WTC11 (cell line): ENCODE data around the gene UNC79. TPM values are rescaled to one million over a fixed set of nuclear protein-coding genes. Genes with fewer than 3 reads are reported as not detected.

Experiments used
- ATAC-seq: fragments of 200-7000 bp; cut with Tn5 transposase; 2 replicates; pipeline ENCODE4 v1.10.0; 2021; ENCODE audit warnings: mild to moderate bottlenecking, moderate library complexity
- CTCF ChIA-PET: fragments of 300-600 bp; sonication (Branson Sonifier 250); formaldehyde crosslinking; loops from one replicate; lab custom pipeline; 2021; ENCODE audit warnings: antibody characterized with exemption; lab: Charles Lee
- POLR2A ChIA-PET: fragments of 350-600 bp; sonication (Branson Sonifier 250); formaldehyde crosslinking; loops from one replicate; lab custom pipeline; 2021; ENCODE audit warnings: antibody characterized with exemption; lab: Charles Lee
- DNase-seq: peaks from one replicate; pipeline ENCODE4 v3.0.0; 2021; ENCODE audit warnings: low spot score
- H3K27ac Mint-ChIP-seq: 2 replicates; pipeline ENCODE4 v1.8.0; 2021; ENCODE audit warnings: mixed read lengths
- H3K27me3 Mint-ChIP-seq: 2 replicates; pipeline ENCODE4 v1.8.0; 2021; ENCODE audit warnings: low read depth, mild to moderate bottlenecking, moderate library complexity, mixed read lengths
- H3K36me3 Mint-ChIP-seq: 2 replicates; pipeline ENCODE4 v1.8.0; 2021; ENCODE audit warnings: mixed read lengths
- H3K4me1 Mint-ChIP-seq: 2 replicates; pipeline ENCODE4 v1.8.0; 2022; ENCODE audit warnings: mixed read lengths
- H3K4me3 Mint-ChIP-seq: 2 replicates; pipeline ENCODE4 v1.8.0; 2021; ENCODE audit warnings: mild to moderate bottlenecking, moderate library complexity, mixed read lengths
- H3K9me3 Mint-ChIP-seq: 2 replicates; pipeline ENCODE4 v1.8.0; 2021; ENCODE audit warnings: mixed read lengths
- ATF1 ChIP-seq: sonication (generic); formaldehyde crosslinking; IDR thresholded peaks from 2 replicates; pipeline ENCODE4 v1.8.1; 2023; ENCODE audit warnings: mild to moderate bottlenecking, moderate library complexity, missing genetic modification reagents
- GRHL2 ChIP-seq: fragments of 250-450 bp; sonication (Bioruptor Pico); IDR thresholded peaks from 2 replicates; pipeline ENCODE4 v1.8.0; 2022; ENCODE audit warnings: mild to moderate bottlenecking, moderate library complexity; ENCODE audit not compliant: insufficient replicate concordance, severe bottlenecking
- GTF2I ChIP-seq: fragments of 250-450 bp; sonication (Bioruptor Pico); conservative IDR thresholded peaks from 2 replicates; pipeline ENCODE4 v1.4.0; 2021; ENCODE audit warnings: mild to moderate bottlenecking
- KAT7 ChIP-seq: sonication (generic); formaldehyde crosslinking; IDR thresholded peaks from 2 replicates; pipeline ENCODE4 v1.8.1; 2023; ENCODE audit warnings: missing genetic modification reagents, mild to moderate bottlenecking, borderline replicate concordance
- NFATC4 ChIP-seq: fragments of 250-450 bp; sonication (Bioruptor Pico); IDR thresholded peaks from 2 replicates; pipeline ENCODE4 v1.9.0; 2021; ENCODE audit warnings: mild to moderate bottlenecking
- NFYB ChIP-seq: sonication (generic); formaldehyde crosslinking; conservative IDR thresholded peaks from 2 replicates; pipeline ENCODE4 v1.8.0; 2022; ENCODE audit warnings: low read depth, missing genetic modification reagents
- NR3C1 ChIP-seq: sonication (generic); formaldehyde crosslinking; conservative IDR thresholded peaks from 2 replicates; pipeline ENCODE4 v1.8.1; 2023; ENCODE audit warnings: low read depth, mild to moderate bottlenecking, missing genetic modification reagents
- SMAD4 ChIP-seq: sonication (generic); formaldehyde crosslinking; IDR thresholded peaks from 2 replicates; pipeline ENCODE4 v1.8.0; 2022; ENCODE audit warnings: mild to moderate bottlenecking, missing genetic modification reagents
- TEAD4 ChIP-seq: sonication (generic); formaldehyde crosslinking; IDR thresholded peaks from 2 replicates; pipeline ENCODE4 v1.8.0; 2022; ENCODE audit warnings: mild to moderate bottlenecking, missing genetic modification reagents
- ZNF396 ChIP-seq: fragments of 250-450 bp; sonication (Bioruptor Pico); IDR thresholded peaks from 2 replicates; pipeline ENCODE4 v1.8.0; 2021; ENCODE audit warnings: mild to moderate bottlenecking, moderate library complexity, borderline replicate concordance
- total RNA-seq: library from RNA; stranded (reverse); gene quantifications from 3 replicates; pipeline ENCODE4 v1.2.3, GENCODE V29; 2021
- TF ChIP-seq, protein P1 (sequence below): sonication (generic); formaldehyde crosslinking; IDR thresholded peaks from 2 replicates; pipeline ENCODE4 v1.8.1; 2022; ENCODE audit warnings: mild to moderate bottlenecking, missing genetic modification reagents, moderate library complexity, borderline replicate concordance
- TF ChIP-seq, protein P2 (sequence below): sonication (generic); formaldehyde crosslinking; IDR thresholded peaks from 2 replicates; pipeline ENCODE4 v1.8.1; 2023; ENCODE audit warnings: mild to moderate bottlenecking, missing genetic modification reagents, moderate library complexity
- TF ChIP-seq, protein P3 (sequence below): sonication (generic); formaldehyde crosslinking; IDR thresholded peaks from 2 replicates; pipeline ENCODE4 v1.8.1; 2022; ENCODE audit warnings: mild to moderate bottlenecking, moderate library complexity, missing genetic modification reagents
- TF ChIP-seq, protein P4 (sequence below): sonication (generic); formaldehyde crosslinking; IDR thresholded peaks from 2 replicates; pipeline ENCODE4 v1.8.0; 2022; ENCODE audit warnings: mild to moderate bottlenecking, missing genetic modification reagents
- TF ChIP-seq, protein P5 (sequence below): sonication (generic); formaldehyde crosslinking; IDR thresholded peaks from 2 replicates; pipeline ENCODE4 v1.8.0; 2022; ENCODE audit warnings: mild to moderate bottlenecking, missing genetic modification reagents
- TF ChIP-seq, protein P6 (sequence below): sonication (generic); formaldehyde crosslinking; IDR thresholded peaks from 2 replicates; pipeline ENCODE4 v1.8.1; 2023; ENCODE audit warnings: mild to moderate bottlenecking, missing genetic modification reagents, borderline replicate concordance

The UNC79 gene
- total RNA-seq, 1 experiment from 2014 or later, result 2.1 TPM

DNA sequence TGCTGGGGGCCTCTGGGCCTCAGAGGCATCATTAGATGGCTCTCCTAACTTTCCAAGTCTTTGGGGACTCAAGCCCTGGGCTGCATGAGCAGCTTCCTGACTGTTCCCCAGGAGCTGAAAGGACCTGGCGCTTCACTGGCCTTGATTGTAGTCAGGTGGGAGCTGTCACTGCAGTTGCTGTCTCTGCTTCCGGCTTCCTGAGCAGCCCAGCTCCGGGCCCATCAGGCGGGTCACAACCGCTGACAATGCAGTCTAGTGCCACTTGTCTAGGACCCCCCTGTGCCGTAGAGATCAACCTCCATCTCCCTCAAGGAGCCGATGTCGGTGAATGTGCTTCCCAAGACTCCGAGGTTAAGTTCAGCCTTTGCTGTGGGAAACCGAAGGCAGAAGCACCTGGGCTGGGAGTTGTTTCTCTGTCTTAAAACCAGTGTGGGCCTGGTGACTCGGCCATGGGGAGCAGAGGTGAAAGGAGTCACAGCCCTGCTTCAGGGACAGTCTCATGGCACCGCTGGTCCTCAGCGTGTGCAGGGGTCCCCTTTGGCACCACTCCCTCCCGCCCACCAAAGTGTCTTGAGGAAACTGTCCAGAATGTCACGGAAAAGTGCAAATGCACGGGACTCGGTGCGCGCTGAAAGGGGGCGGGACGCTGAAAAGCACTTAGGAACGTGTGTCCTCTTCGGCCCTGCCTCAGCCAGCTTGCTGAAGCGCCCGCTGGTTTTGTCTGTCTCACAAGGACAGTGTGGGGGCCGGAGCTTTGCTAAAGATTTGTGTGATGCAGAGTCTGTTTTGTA is 312.7 kb downstream of the UNC79 start:
- POLR2A ChIA-PET, result no interaction called here
- Mint-ChIP-seq H3K4me3 (no peak overlapping the region), H3K27me3 (no peaks in the 10 kb centered on the region), H3K27ac (no peak overlapping the region), H3K9me3 (no peaks in the 10 kb centered on the region), H3K4me1 (peaks cover 22% of the 10 kb centered on the region), H3K36me3 (no peaks in the 10 kb centered on the region)
- DNase-seq (no peak), ATAC-seq (no peak)
- CTCF ChIA-PET, result no interaction called here
- TF ChIP-seq TEAD4 (CRISPR knock-in tag), result no peak
- TF ChIP-seq GTF2I (CRISPR knock-in tag), result no peak
- TF ChIP-seq ATF1 (CRISPR knock-in tag), result no peak
- TF ChIP-seq, protein P1, sequence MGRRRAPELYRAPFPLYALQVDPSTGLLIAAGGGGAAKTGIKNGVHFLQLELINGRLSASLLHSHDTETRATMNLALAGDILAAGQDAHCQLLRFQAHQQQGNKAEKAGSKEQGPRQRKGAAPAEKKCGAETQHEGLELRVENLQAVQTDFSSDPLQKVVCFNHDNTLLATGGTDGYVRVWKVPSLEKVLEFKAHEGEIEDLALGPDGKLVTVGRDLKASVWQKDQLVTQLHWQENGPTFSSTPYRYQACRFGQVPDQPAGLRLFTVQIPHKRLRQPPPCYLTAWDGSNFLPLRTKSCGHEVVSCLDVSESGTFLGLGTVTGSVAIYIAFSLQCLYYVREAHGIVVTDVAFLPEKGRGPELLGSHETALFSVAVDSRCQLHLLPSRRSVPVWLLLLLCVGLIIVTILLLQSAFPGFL (CRISPR knock-in tag), result no peak
- TF ChIP-seq, protein P2, sequence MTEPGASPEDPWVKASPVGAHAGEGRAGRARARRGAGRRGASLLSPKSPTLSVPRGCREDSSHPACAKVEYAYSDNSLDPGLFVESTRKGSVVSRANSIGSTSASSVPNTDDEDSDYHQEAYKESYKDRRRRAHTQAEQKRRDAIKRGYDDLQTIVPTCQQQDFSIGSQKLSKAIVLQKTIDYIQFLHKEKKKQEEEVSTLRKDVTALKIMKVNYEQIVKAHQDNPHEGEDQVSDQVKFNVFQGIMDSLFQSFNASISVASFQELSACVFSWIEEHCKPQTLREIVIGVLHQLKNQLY (CRISPR knock-in tag), result no peak
- no peak for TF ChIP-seq NFYB (CRISPR knock-in tag)
- TF ChIP-seq SMAD4 (CRISPR knock-in tag), result no peak
- TF ChIP-seq NFATC4, result no peak
- TF ChIP-seq NR3C1, result no peak
- no peak for TF ChIP-seq GRHL2 (CRISPR knock-in tag)
- no peak for TF ChIP-seq ZNF396 (CRISPR knock-in tag)
- TF ChIP-seq, protein P3, sequence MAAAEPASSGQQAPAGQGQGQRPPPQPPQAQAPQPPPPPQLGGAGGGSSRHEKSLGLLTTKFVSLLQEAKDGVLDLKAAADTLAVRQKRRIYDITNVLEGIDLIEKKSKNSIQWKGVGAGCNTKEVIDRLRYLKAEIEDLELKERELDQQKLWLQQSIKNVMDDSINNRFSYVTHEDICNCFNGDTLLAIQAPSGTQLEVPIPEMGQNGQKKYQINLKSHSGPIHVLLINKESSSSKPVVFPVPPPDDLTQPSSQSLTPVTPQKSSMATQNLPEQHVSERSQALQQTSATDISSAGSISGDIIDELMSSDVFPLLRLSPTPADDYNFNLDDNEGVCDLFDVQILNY (CRISPR knock-in tag), result no peak

DNA sequence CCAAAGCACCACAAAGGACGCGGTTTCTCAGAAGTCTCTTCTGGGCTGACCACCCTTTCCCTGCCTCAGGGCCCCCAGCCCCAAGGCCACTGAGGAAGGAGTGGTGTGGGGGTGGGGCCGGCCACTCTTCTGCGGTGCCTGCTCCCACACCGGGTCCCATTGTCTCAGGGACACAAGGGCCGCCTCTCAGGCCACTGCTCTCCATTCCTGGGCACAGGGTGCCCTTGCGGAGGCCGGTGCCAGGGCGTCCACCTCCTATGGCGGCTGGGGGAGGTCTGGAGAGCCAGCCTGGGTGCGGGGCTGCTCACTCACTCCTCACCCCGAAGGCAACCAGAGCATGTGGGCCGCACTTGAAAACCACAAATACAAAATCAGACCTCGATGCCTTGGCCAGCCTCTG is 313.4 kb downstream of the UNC79 start:
- POLR2A ChIA-PET, result no interaction called here
- no peaks in the 10 kb centered on the region for H3K27me3 Mint-ChIP-seq
- no peak overlapping the region for H3K27ac Mint-ChIP-seq
- no peak for ATAC-seq
- TF ChIP-seq, protein P4, sequence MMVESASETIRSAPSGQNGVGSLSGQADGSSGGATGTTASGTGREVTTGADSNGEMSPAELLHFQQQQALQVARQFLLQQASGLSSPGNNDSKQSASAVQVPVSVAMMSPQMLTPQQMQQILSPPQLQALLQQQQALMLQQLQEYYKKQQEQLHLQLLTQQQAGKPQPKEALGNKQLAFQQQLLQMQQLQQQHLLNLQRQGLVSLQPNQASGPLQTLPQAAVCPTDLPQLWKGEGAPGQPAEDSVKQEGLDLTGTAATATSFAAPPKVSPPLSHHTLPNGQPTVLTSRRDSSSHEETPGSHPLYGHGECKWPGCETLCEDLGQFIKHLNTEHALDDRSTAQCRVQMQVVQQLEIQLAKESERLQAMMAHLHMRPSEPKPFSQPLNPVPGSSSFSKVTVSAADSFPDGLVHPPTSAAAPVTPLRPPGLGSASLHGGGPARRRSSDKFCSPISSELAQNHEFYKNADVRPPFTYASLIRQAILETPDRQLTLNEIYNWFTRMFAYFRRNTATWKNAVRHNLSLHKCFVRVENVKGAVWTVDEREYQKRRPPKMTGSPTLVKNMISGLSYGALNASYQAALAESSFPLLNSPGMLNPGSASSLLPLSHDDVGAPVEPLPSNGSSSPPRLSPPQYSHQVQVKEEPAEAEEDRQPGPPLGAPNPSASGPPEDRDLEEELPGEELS (CRISPR knock-in tag), result no peak
- TF ChIP-seq NFATC4 (no peak), KAT7 (CRISPR knock-in tag) (no peak)
- TF ChIP-seq, protein P5, sequence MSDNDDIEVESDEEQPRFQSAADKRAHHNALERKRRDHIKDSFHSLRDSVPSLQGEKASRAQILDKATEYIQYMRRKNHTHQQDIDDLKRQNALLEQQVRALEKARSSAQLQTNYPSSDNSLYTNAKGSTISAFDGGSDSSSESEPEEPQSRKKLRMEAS (CRISPR knock-in tag), result no peak
- TF ChIP-seq, protein P6, sequence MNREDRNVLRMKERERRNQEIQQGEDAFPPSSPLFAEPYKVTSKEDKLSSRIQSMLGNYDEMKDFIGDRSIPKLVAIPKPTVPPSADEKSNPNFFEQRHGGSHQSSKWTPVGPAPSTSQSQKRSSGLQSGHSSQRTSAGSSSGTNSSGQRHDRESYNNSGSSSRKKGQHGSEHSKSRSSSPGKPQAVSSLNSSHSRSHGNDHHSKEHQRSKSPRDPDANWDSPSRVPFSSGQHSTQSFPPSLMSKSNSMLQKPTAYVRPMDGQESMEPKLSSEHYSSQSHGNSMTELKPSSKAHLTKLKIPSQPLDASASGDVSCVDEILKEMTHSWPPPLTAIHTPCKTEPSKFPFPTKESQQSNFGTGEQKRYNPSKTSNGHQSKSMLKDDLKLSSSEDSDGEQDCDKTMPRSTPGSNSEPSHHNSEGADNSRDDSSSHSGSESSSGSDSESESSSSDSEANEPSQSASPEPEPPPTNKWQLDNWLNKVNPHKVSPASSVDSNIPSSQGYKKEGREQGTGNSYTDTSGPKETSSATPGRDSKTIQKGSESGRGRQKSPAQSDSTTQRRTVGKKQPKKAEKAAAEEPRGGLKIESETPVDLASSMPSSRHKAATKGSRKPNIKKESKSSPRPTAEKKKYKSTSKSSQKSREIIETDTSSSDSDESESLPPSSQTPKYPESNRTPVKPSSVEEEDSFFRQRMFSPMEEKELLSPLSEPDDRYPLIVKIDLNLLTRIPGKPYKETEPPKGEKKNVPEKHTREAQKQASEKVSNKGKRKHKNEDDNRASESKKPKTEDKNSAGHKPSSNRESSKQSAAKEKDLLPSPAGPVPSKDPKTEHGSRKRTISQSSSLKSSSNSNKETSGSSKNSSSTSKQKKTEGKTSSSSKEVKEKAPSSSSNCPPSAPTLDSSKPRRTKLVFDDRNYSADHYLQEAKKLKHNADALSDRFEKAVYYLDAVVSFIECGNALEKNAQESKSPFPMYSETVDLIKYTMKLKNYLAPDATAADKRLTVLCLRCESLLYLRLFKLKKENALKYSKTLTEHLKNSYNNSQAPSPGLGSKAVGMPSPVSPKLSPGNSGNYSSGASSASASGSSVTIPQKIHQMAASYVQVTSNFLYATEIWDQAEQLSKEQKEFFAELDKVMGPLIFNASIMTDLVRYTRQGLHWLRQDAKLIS (CRISPR knock-in tag), result no peak
- TF ChIP-seq, all 79 proteins: peak for 0
- H3K4me3 Mint-ChIP-seq, result no peak overlapping the region
- CTCF ChIA-PET, result interaction anchor here (1.1 to 1.5 kb wide), 2 partner anchors 32 to 89 kb away, joined by 4 read pairs; no protein-coding TSS in a partner anchor
- H3K36me3 Mint-ChIP-seq, result no peaks in the 10 kb centered on the region; the same call in 1 of the 2 replicates
- DNase-seq, result no peak
- peaks cover 25% of the 10 kb centered on the region for H3K4me1 Mint-ChIP-seq
- peaks cover 1% of the 10 kb centered on the region for H3K9me3 Mint-ChIP-seq
